Measurements from ENCODE around the gene CTDNEP1. TPM values are rescaled to one million over a fixed set of nuclear protein-coding genes. Genes with fewer than 3 reads are reported as not detected.

CTDNEP1 gene
- polyA plus RNA-seq, 2 of the 4 experiments (the other 2 are of a cell fraction) = 145 to 161 TPM

DNA sequence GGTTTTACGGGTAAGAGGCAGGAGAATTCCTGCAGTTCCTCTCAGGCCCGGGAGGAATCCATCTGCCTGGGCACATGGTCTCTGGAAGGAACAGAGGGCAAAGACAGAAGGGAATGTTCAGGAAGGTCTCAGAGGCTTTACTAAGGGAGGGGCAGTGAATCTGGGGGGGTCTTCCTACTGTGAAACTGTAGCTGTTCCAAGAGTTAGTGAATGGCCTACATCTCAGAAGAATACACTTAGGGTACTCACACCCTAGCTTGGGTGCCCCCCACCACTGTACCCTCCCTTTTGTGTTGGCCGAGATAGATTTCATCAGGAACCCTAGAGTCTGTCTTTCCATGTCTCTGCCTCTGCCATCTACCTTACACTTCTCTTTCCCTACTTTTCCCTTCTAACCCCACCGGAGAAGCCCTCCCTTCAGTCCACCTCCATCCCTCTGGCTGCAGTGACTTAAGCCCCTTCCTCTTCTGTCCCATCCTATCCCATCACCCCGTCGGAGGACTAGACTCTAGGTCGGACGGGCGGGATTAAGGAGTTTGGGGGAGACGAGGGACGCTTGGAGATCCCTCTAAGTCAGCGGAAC is 32.2 kb downstream of the CTDNEP1 start:
- Histone ChIP-seq H3K4me2 (peak overlapping the region; percentile 86), H3K4me1 (peaks cover 52% of the 10 kb centered on the region), H3K9me3 (no peaks in the 10 kb centered on the region), H3K4me3 (peak overlapping the region; percentile 74), H3K27ac (peak overlapping the region; percentile 88 to 98)
- ATAC-seq (no peak; a peak in 2 of 6 replicates), FAIRE-seq (no peak), DNase-seq (ENCODE audit: low read depth in 1 of 2, low spot score in 1 of 2) (no peak)
- TF ChIP-seq SREBF2 (IDR thresholded peaks at IDR 0.05) (no peak), TFCP2L1 (CRISPR knock-in tag; IDR thresholded peaks at IDR 0.05) (0 out of 2 replicates have a peak, but pooled peaks have one; percentile 51)
- CTCF ChIA-PET = interaction anchor here (1.0 to 10.0 kb wide), 11 partner anchors 10 to 341 kb away, joined by 3 to 169 read pairs (median 7); partner anchors contain the start of genes DVL2, GABARAP, PHF23 and SLC2A4
- POLR2A ChIA-PET = interaction anchor here (0.8 to 2.7 kb wide), 5 partner anchors 10 to 44 kb away, joined by 4 to 63 read pairs (median 4); partner anchors contain the start of genes DVL2, GABARAP and PHF23
- 26% methylated on average over 12 of the region's 12 CpGs for WGBS (ENCODE audit: missing lambda C conversion rate)

DNA sequence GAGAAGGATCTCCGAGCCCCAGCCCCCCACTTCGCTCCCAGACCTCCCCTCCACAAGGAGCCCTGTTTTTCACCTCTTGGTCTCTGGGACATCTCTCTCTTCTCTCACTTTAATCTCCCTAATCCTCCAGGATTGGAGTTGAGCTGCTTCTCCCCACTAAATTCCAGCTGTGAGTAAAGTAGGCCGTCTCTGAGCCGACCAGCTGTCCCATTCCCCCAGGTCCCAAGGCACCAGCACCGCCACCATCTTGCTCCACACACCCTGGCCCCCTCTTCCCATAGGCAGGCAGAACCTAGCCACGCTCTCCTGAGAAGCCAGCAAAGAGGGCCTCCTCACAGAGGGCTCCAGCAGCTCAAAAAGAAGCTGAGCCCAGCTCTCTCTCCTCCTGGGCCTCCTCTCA is 32.8 kb downstream of the CTDNEP1 start:
- FAIRE-seq = no peak
- 88% methylated on average over 6 of the region's 6 CpGs for WGBS (ENCODE audit: missing lambda C conversion rate)
- no peak overlapping the region for H3K4me3 ChIP-seq
- no peak for ATAC-seq
- H3K4me1 ChIP-seq = peaks cover 53% of the 10 kb centered on the region
- no peak for TF ChIP-seq NR3C1 (IDR thresholded peaks at IDR 0.05)
- TF ChIP-seq, protein P1, sequence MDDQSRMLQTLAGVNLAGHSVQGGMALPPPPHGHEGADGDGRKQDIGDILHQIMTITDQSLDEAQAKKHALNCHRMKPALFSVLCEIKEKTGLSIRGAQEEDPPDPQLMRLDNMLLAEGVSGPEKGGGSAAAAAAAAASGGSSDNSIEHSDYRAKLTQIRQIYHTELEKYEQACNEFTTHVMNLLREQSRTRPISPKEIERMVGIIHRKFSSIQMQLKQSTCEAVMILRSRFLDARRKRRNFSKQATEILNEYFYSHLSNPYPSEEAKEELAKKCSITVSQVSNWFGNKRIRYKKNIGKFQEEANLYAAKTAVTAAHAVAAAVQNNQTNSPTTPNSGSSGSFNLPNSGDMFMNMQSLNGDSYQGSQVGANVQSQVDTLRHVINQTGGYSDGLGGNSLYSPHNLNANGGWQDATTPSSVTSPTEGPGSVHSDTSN (IDR thresholded peaks at IDR 0.05) = no peak
- no peak for TF ChIP-seq HOXB13 (CRISPR knock-in tag; IDR thresholded peaks at IDR 0.05; ENCODE audit: low read depth)
- TF ChIP-seq POLR2A (IDR thresholded peaks at IDR 0.05; ENCODE audit: low read length) = no peak
- no peak for TF ChIP-seq RAD21 (conservative IDR thresholded peaks at IDR 0.05 in 1 of 2, IDR thresholded peaks at IDR 0.05 in 1 of 2)
- TF ChIP-seq EHMT2 (IDR thresholded peaks at IDR 0.05; ENCODE audit: low read depth) = no peak
- TF ChIP-seq, protein P2, sequence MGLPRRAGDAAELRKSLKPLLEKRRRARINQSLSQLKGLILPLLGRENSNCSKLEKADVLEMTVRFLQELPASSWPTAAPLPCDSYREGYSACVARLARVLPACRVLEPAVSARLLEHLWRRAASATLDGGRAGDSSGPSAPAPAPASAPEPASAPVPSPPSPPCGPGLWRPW (IDR thresholded peaks at IDR 0.05) = no peak
- no peak for TF ChIP-seq HDAC2 (IDR thresholded peaks at IDR 0.05)
- TF ChIP-seq, protein P3, sequence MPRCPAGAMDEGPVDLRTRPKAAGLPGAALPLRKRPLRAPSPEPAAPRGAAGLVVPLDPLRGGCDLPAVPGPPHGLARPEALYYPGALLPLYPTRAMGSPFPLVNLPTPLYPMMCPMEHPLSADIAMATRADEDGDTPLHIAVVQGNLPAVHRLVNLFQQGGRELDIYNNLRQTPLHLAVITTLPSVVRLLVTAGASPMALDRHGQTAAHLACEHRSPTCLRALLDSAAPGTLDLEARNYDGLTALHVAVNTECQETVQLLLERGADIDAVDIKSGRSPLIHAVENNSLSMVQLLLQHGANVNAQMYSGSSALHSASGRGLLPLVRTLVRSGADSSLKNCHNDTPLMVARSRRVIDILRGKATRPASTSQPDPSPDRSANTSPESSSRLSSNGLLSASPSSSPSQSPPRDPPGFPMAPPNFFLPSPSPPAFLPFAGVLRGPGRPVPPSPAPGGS (IDR thresholded peaks at IDR 0.05) = no peak
- no peak for TF ChIP-seq HOXB5 (CRISPR knock-in tag; IDR thresholded peaks at IDR 0.05)
- peak overlapping the region; percentile 88 to 98; a peak in 5 of 6 replicates for H3K27ac ChIP-seq
- CTCF ChIA-PET = interaction anchor here (1.0 to 10.0 kb wide), 9 partner anchors 16 to 173 kb away, joined by 3 to 169 read pairs (median 6); partner anchors contain the start of genes DVL2, GABARAP, PHF23 and SLC2A4
- no peaks in the 10 kb centered on the region for H3K9me3 ChIP-seq
- peak overlapping the region; percentile 86 for H3K4me2 ChIP-seq
- DNase-seq (ENCODE audit: low read depth in 1 of 2, low spot score in 1 of 2) = no peak
- POLR2A ChIA-PET = interaction anchor here (0.8 to 2.7 kb wide), 3 partner anchors 18 to 45 kb away, joined by 4 to 63 read pairs (median 4); partner anchors contain the start of genes DVL2, GABARAP and PHF23

DNA sequence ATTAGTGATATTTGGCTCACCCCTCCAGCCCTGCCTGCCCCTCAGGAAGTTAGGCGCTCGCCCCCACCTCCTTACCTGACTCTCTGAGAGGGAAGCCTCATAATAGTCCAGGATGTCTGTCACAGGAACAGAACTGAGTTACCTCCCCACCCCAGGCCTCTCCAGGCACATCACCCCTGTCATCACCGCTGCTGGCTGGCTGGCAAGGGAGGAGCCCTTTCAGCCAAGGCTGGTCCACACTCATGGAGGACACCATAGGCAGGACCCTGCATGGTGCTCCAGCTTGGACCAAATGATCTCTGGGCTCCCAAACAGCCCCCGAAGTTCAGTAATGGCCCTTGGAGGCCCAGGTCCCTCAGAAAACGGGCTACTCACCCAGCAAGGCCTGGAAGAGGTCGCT is 33.4 kb downstream of the CTDNEP1 start:
- 68% methylated on average over 5 of the region's 6 CpGs for WGBS (ENCODE audit: missing lambda C conversion rate)
- peak overlapping the region; percentile 73 to 98; a peak in 5 of 6 replicates for H3K27ac ChIP-seq
- H3K4me3 ChIP-seq = no peak overlapping the region
- FAIRE-seq (no peak), DNase-seq (ENCODE audit: low read depth in 1 of 2, low spot score in 1 of 2) (no peak), ATAC-seq (no peak)
- peak overlapping the region; percentile 96 for H3K4me2 ChIP-seq
- TF ChIP-seq JUNB (IDR thresholded peaks at IDR 0.05) (no peak), HEYL (CRISPR knock-in tag; IDR thresholded peaks at IDR 0.05) (no peak), ZFP36 (IDR thresholded peaks at IDR 0.05; ENCODE audit: borderline replicate concordance, partially characterized antibody) (no peak), CHD4 (IDR thresholded peaks at IDR 0.05; ENCODE audit: borderline replicate concordance) (no peak), MAZ (IDR thresholded peaks at IDR 0.05; ENCODE audit: borderline replicate concordance, low read depth, low read length) (no peak), EHF (CRISPR knock-in tag; IDR thresholded peaks at IDR 0.05) (no peak), MAFK (IDR thresholded peaks at IDR 0.05; ENCODE audit: partially characterized antibody) (no peak), EHMT2 (IDR thresholded peaks at IDR 0.05; ENCODE audit: low read depth) (no peak), POLR2A (IDR thresholded peaks at IDR 0.05; ENCODE audit: low read length) (no peak), ZC3H11A (IDR thresholded peaks at IDR 0.05) (no peak), FOSL2 (IDR thresholded peaks at IDR 0.05) (no peak), FOSL2 (CRISPR knock-in tag; IDR thresholded peaks at IDR 0.05) (no peak), RNF2 (IDR thresholded peaks at IDR 0.05; ENCODE audit: borderline replicate concordance, low read depth) (no peak), RAD21 (conservative IDR thresholded peaks at IDR 0.05 in 1 of 2, IDR thresholded peaks at IDR 0.05 in 1 of 2) (no peak)
- TF ChIP-seq, protein P4, sequence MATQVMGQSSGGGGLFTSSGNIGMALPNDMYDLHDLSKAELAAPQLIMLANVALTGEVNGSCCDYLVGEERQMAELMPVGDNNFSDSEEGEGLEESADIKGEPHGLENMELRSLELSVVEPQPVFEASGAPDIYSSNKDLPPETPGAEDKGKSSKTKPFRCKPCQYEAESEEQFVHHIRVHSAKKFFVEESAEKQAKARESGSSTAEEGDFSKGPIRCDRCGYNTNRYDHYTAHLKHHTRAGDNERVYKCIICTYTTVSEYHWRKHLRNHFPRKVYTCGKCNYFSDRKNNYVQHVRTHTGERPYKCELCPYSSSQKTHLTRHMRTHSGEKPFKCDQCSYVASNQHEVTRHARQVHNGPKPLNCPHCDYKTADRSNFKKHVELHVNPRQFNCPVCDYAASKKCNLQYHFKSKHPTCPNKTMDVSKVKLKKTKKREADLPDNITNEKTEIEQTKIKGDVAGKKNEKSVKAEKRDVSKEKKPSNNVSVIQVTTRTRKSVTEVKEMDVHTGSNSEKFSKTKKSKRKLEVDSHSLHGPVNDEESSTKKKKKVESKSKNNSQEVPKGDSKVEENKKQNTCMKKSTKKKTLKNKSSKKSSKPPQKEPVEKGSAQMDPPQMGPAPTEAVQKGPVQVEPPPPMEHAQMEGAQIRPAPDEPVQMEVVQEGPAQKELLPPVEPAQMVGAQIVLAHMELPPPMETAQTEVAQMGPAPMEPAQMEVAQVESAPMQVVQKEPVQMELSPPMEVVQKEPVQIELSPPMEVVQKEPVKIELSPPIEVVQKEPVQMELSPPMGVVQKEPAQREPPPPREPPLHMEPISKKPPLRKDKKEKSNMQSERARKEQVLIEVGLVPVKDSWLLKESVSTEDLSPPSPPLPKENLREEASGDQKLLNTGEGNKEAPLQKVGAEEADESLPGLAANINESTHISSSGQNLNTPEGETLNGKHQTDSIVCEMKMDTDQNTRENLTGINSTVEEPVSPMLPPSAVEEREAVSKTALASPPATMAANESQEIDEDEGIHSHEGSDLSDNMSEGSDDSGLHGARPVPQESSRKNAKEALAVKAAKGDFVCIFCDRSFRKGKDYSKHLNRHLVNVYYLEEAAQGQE (IDR thresholded peaks at IDR 0.05) = no peak
- TF ChIP-seq, protein P5, sequence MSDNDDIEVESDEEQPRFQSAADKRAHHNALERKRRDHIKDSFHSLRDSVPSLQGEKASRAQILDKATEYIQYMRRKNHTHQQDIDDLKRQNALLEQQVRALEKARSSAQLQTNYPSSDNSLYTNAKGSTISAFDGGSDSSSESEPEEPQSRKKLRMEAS (IDR thresholded peaks at IDR 0.05) = no peak
- H3K4me1 ChIP-seq = peaks cover 56% of the 10 kb centered on the region
- H3K9me3 ChIP-seq = no peaks in the 10 kb centered on the region
- ChIA-PET CTCF (interaction anchor here (0.8 to 10.0 kb wide), 5 partner anchors 19 to 173 kb away, joined by 3 to 169 read pairs (median 16); partner anchors contain the start of genes DVL2, GABARAP and PHF23), POLR2A (interaction anchor here (0.5 to 1.6 kb wide), 3 partner anchors 16 to 457 kb away, joined by 3 to 10 read pairs (median 3); partner anchors contain the start of genes DVL2 and TMEM256)
